Neural crest cell (in vitro differentiated cells): ENCODE results near the gene MYL5. TPM values are rescaled to one million over a fixed set of nuclear protein-coding genes. Genes with fewer than 3 reads are reported as not detected.

Experiments used
- DNase-seq: peaks from one replicate; pipeline ENCODE4 v3.0.0; 2021; ENCODE audit warnings: low read depth, mixed read lengths, low spot score
- H3K27ac Mint-ChIP-seq: one replicate; pipeline ENCODE4 v1.8.0; 2021; ENCODE audit warnings: mild to moderate bottlenecking, mixed read lengths; ENCODE audit not compliant: unreplicated experiment
- H3K27me3 Mint-ChIP-seq: 2 replicates; pipeline ENCODE4 v1.8.0; 2021; ENCODE audit warnings: low read depth, mild to moderate bottlenecking, mixed read lengths
- H3K36me3 Mint-ChIP-seq: 2 replicates; pipeline ENCODE4 v1.8.0; 2021; ENCODE audit warnings: low read depth, mild to moderate bottlenecking, mixed read lengths
- H3K4me1 Mint-ChIP-seq: 2 replicates; pipeline ENCODE4 v1.8.0; 2021; ENCODE audit warnings: mixed read lengths
- H3K4me3 Mint-ChIP-seq: one replicate; pipeline ENCODE4 v1.8.0; 2021; ENCODE audit warnings: mild to moderate bottlenecking, mixed read lengths
- H3K9me3 Mint-ChIP-seq: 2 replicates; pipeline ENCODE4 v1.8.0; 2021; ENCODE audit warnings: mixed read lengths
- CTCF ChIP-seq: fragments of 200-600 bp; sonication (generic); conservative IDR thresholded peaks from 2 replicates; pipeline ENCODE4 v1.5.0; 2021; ENCODE audit warnings: antibody characterized with exemption, mild to moderate bottlenecking
- total RNA-seq: library from RNA; stranded (reverse); gene quantifications from 2 replicates; pipeline ENCODE4 v1.2.1, GENCODE V29; 2021

The MYL5 gene
- total RNA-seq, 1 donor from 2014 or later: 10.8 TPM

DNA sequence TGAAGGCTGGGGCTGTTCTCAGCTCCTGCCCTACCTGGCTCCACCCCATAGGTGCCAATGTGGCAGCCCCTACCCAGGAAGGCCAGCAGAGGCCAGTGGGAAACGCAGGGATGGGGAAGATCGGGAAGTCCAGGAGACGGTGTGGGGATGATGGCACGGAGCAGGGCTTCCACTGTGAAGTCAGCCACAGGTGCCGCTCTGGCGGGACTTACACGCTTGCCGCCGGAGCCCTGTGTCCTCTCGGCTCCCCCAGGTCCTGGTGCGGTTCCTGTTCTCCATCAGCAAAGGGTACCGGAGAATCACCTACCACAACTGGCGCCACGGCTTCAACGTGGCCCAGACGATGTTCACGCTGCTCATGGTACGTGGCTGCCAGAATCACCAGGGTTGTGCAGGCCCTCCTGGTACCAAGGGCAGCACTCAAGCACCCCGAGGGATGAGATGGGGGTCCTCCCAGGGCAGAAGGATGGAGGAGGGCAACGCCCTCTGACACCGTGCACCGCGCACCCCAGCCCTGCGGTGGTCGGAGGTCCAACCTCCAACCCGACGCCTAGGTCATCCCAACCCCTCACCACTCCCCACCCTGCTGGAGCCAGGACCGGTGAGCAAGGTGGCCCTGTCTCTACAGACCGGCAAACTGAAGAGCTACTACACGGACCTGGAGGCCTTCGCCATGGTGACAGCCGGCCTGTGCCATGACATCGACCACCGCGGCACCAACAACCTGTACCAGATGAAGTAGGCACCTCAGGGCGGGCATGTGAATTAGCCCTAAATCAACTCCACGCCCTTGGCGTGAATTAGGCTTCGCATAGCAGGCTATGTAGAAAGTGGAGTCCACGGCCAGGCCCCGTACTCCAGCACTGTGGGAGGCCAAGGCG lies 12.2 kb upstream of the MYL5 start:
- H3K4me3 Mint-ChIP-seq: no peak overlapping the region
- H3K27me3 Mint-ChIP-seq: no peaks in the 10 kb centered on the region
- peaks cover 8% of the 10 kb centered on the region for H3K36me3 Mint-ChIP-seq
- no peaks in the 10 kb centered on the region for H3K4me1 Mint-ChIP-seq
- TF ChIP-seq CTCF: no peak
- no peak for DNase-seq
- H3K27ac Mint-ChIP-seq: no peak overlapping the region
- H3K9me3 Mint-ChIP-seq: peaks cover 9% of the 10 kb centered on the region

DNA sequence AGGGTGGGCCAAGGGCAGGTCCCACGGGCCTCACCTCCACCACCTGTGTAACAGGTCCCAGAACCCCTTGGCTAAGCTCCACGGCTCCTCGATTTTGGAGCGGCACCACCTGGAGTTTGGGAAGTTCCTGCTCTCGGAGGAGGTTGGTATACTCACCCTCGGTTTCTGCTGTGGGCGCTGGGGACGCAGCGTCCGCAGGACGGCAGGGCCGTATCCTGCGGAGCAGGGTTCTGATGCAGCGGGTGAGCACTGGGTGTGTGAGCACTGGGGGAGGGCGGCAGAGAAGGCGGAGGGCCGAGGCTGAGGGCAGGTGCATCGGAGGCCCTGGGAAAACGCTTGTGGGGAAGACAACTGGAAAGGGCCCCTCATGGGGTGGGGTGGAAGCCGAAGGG lies 11.3 kb upstream of the MYL5 start:
- DNase-seq: no peak
- no peak for TF ChIP-seq CTCF
- H3K27ac Mint-ChIP-seq: no peak overlapping the region
- H3K4me3 Mint-ChIP-seq: no peak overlapping the region
- H3K9me3 Mint-ChIP-seq: peaks cover 9% of the 10 kb centered on the region
- peaks cover 8% of the 10 kb centered on the region for H3K36me3 Mint-ChIP-seq
- H3K4me1 Mint-ChIP-seq: no peaks in the 10 kb centered on the region
- H3K27me3 Mint-ChIP-seq: no peaks in the 10 kb centered on the region

DNA sequence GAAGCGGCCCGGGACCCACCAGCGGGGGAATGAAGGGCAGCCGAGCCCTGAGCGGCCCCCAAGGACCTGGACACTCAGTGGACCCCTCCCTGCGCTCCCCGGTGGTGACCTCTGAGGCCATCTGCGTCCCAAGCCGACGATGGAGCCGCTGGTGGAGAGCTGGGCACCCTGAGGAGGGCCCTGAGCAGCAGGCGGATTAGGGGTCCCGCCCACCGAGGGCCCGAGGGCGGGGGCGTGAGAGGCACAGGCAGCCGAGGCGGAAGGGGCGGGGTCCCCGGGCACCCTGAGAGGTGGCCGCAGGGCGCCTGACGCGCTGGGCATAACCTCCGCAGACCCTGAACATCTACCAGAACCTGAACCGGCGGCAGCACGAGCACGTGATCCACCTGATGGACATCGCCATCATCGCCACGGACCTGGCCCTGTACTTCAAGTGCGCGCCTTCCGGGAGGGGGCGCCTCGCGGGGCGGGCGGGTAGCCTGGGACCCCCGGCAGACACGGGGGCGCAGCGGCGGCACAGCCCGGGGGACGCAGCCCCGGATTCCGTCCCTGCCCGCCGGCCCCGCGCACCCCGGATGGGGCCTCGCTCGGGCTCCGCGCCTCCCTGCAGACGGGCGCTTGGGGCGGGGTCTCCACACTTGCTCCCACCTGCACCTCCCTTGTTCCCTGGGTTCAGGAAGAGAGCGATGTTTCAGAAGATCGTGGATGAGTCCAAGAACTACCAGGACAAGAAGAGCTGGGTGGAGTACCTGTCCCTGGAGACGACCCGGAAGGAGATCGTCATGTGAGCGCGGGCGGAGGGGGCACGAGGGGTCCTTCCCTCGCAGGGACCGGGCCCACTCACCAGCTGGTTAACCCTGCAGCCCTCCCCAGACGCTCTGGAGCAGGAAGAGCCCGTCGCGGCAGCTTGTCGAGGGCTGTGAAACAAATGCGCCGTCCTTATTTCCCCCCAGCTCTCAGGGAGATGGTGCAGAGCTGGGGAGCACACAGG lies 10.6 kb upstream of the MYL5 start:
- Mint-ChIP-seq H3K27me3 (no peaks in the 10 kb centered on the region), H3K27ac (no peak overlapping the region), H3K4me3 (peak overlapping the region; percentile 57), H3K36me3 (peaks cover 8% of the 10 kb centered on the region), H3K4me1 (no peaks in the 10 kb centered on the region), H3K9me3 (peaks cover 9% of the 10 kb centered on the region)
- no peak for TF ChIP-seq CTCF
- no peak for DNase-seq

- Mint-ChIP-seq H3K4me3 (peak overlapping the region; percentile 57), H3K27ac (no peak overlapping the region), H3K4me1 (no peaks in the 10 kb centered on the region), H3K36me3 (peaks cover 8% of the 10 kb centered on the region), H3K9me3 (peaks cover 8% of the 10 kb centered on the region), H3K27me3 (no peaks in the 10 kb centered on the region)
- DNase-seq: no peak
- TF ChIP-seq CTCF: no peak
These were observed 9.6 kb upstream of the MYL5 start for GRCh38 chr4:664713-665231.

DNA sequence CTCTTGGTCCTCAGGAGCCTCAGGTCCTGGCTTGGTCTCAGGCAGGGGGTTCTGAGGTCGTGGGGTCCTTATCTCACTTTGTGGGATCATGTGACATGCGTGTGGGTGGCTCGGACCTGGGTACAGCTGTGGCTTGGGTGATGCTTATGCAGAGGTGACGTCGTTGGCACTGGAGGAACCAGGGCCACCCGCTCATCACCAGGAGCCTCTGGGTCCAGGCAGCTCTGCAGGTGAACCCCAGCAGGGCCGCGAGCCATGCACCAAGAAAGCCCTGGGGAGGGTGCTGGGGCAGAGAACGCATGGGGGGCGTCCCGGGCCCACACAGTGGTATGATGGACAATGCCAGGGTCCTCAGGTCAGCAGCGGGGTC lies 9.0 kb upstream of the MYL5 start:
- Mint-ChIP-seq H3K36me3 (peaks cover 4% of the 10 kb centered on the region), H3K27ac (no peak overlapping the region), H3K4me3 (peak overlapping the region; percentile 61), H3K27me3 (no peaks in the 10 kb centered on the region), H3K4me1 (no peaks in the 10 kb centered on the region), H3K9me3 (peaks cover 5% of the 10 kb centered on the region)
- DNase-seq: no peak
- TF ChIP-seq CTCF: no peak
